ENCODE results near the gene PRDM1. TPM values are rescaled to one million over a fixed set of nuclear protein-coding genes. Genes with fewer than 3 reads are reported as not detected.
A peak's percentile ranks its signal among the peaks of the same experiment; 100 is the strongest.

PRDM1 gene
- total RNA-seq, 1 experiment from 2014 or later: 0.98 TPM

DNA sequence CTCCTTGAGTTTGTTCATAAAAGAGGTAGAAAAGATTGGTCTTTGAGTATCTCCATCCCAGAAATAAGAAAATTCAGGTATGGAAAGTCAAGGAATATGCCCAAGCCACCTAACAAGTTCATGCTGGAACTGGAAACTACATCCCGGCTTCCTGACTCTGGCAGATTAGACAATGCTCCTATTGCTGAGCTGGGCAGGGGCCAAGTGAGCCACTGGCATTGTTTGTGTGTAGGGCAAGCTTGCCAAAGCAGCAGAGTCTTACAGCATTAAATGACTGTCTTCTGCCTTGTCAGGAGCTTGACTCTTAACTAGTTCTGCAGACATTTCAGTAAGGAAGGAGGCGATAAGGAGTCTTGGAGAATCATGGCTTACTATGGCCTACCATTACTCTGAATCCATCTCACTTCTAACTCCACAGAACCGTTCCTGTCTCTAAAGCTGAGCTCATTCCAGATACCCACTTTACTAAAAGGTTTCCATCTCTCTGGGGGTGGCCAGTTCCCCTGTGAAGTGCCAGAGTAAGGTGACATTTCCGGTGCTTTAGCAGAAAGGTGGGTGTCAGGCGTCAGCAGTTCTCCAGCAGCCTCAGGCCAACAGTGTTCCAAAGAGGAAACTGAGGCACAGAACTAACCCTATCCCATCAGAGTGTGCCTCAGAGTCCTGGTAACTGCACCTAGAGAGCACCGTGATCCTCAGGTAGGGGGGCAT lies 30.1 kb downstream of the PRDM1 start:
- DNase-seq (ENCODE audit: low read depth): no peak

DNA sequence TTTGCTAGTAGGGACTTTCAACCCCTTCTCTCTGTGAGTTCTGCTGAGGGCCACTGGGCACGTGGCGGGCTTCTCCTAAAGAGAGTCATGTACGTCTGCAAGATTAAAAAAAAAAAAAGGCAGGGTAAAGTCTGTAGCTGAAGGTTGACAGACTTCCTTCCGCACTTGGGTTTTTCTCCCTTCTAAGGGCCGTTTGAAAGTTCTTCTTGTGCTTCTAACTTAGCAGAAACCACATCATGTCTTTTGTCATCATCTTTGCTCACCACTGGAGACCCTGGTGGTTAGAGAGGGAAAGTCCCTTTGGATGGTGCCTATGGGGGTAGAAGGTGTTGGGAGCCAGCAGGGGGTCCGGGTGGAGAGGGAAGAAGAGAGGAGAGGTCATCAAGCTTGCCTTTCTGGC lies 31.4 kb downstream of the PRDM1 start:
- DNase-seq (ENCODE audit: low read depth): no peak

DNA sequence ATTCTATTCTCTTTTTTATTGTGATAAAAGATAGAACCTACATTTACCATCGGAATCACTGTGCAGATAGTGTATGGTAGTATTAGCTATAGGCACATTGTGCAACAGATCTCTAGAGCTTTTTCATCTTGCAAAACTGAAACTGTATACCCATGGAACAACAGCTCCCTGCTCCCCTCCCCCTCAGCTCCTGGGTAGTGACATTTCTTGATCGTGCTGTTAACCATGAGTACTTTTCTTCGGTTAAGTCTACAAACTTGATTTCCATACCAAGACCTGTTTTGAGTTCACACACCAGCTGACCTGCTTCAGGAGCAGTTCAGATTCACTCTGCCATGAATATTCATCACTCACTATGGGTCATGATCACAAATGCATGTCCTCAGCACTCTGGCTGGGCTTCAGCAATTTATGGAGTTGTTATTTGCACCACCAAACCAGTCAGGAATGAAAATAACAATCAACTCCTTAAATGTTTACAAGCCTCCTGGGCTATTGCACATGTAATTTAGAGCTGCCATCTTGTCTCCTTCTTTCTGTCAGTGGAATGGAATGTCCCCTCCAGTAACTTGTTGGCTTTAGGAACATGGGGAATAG lies 32.8 kb downstream of the PRDM1 start:
- no peak for DNase-seq (ENCODE audit: low read depth)

DNA sequence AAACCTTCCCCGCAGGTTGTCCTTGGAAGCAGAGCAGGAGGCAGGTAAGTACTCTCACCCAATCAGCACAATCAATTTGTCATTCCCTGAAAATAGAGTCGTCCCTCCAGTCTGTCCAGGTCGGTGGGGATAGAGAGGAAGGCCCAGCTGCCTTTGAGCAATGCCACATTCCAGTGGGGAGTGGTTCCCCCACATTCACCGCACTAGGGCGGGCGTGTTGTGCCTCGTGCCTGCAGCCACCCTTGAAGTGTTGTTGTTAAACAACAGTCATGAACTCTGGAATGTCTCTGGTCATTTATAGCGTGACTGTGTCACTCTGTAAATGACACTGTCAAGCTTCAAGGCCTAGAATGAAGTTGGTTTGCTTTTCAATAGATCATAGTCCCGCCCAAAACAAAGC lies 33.4 kb downstream of the PRDM1 start:
- DNase-seq (ENCODE audit: low read depth): no peak

DNA sequence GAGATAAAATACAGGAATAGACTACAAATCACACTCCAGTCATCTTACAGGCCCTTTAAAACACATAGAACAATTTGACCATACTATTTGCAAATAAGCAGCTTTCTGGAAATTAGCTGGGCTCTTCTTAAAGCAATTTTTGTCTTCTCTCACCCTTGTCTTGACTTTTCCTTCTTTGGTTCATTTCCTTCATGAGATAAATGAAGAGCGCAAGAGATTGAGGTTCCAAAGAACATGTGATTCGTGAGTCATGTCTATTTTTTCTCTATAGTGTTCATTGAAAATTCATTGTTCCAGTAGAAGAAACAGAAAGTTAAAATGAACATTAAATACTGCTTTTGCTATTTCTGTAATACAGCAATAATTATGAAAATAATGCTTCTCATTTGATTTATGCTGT lies 33.9 kb downstream of the PRDM1 start:
- no peak for DNase-seq (ENCODE audit: low read depth)

DNA sequence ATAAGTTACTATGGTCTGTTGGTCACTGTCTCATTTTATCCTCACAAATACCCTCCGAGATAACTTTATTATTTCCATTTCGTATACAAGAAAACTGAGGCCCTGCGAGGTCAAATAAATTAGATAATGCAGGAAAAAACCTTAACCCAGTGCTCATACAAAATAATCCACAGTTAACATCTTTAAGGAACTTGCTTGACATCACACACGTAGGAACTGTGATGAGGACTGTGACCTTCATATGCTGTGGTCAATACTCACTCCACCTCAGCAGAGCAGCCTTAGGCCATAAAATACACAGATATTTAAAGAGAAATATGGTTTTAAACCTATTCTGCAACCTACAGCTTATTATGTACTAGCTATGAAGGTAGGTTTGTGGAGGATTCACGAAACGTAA lies 34.3 kb downstream of the PRDM1 start:
- DNase-seq (ENCODE audit: low read depth): no peak

DNA sequence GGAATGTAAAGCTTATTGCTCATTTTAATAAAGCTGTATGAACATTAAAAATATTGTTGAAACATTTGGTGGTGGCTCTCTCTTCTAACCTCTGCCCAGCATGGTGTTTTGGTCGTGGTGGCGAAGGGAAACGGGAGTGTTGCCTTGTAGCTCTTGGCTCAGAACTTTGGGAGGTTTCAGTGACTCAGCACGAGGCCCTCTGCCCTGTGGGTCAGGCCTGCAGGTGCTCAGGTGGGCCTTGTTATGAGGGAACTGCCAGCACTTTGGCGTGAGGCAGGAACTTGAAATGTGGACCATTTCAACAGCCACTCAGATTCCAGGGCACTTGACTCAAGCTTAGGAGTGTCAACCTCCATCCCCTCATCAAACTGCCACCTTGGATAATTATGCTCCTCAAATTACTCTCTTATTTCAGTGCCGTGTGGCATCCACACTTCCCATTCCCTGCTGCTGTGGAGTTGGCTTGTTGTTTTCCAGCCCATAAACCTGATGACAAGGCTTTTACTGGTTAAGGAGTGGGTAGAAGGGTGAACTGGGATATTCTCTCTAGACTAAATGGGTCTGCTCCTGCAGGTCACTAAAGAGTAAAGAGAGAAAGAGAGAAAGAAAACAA lies 36.3 kb downstream of the PRDM1 start:
- no peak for DNase-seq (ENCODE audit: low read depth)

DNA sequence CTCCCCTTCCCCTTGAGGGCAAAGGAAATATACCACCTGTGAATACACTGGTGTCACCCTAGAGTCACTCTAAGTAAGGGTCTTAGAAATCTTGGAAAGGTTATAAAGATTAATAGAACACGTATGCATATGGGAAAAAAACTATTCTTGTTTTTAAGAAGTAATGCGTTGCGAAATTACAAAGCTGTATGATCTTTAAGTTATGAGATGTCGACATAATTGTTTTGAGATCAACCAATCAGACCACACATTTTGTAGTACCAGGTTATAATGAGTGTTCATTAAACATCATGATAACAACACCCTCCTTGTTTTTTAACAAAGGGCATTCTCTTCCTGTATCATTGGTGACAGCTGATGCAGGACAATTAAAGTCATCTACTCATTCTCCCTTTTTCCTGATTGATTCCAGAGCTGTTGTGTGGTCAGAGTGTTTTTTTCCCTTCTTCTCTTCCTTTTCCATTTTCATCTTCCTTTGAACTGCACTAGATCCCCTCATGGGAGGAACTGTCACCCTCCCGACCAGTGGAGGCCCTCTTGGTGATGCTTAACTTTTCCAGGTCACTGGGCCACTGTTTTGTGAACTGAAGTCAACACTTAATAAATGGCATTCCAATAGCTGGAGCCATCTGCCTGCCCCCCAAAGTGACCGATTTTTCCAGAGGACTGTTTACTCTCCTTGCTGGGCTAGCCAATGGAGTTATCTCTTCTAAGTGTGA lies 37.0 kb downstream of the PRDM1 start:
- no peak for DNase-seq (ENCODE audit: low read depth)

DNA sequence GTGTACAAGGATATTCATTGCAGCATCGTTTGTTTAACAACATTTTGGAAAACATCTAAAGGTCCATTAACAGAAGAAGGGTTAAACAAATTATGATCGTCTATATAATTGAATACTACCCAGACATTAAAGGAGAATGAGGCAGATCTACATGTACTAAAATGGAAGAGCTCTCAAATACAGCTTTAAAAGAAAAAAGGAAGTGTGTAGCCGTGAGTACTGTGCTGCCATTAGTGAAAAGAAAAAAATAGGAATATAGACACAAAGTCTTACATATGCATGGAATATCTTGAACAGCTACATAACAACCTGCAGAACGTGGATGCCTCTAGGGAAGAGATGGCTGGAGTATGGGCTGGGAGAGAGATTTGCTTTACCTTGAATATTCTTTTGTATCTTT lies 37.9 kb downstream of the PRDM1 start:
- no peak for DNase-seq (ENCODE audit: low read depth)

DNA sequence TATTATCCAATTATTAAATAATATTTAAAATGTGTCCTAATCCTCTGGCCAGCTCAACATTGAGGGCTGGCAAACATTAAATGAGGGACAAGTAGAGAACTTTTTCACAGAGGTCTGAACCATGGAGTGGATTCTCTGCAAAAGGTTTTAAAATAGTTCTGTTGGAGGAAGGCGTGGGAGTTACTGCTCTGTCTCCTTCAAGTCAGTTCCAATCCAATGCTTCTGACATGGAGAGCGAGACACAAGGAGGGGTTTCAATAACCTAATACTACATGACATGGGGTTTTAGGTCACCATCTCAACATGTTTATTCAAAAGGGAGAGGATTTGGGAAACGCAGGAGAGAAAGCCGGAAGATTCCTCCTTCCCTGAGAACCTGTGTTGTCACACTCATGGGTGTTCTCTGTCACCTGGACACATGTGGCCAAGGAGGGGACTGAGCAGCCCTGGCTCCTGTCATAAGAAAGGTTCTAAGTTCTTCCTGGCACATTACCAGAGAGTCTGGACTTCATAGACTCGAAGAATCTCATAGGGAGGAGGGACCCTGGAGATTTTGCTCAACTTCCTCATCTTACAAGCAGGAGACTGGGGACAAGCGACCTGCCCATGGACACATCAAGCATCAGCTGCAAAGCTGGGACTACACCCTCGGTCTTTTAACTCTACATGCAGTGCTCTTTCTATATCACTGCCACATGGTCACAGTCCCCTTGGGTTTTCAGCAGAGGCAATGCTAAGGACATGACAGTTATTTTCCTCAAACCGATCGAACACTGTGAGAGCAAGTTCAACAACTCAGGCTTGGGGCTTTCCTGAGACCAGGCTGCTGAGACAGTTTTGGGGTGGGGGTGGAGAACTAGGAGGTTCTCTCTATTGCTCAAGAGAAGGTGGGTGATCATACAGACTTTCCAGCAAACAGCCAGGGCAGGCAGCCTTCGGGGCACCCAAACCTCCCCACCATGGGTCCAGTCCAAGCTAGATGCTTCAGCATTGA lies 38.6 kb downstream of the PRDM1 start:
- no peak for DNase-seq (ENCODE audit: low read depth)

DNA sequence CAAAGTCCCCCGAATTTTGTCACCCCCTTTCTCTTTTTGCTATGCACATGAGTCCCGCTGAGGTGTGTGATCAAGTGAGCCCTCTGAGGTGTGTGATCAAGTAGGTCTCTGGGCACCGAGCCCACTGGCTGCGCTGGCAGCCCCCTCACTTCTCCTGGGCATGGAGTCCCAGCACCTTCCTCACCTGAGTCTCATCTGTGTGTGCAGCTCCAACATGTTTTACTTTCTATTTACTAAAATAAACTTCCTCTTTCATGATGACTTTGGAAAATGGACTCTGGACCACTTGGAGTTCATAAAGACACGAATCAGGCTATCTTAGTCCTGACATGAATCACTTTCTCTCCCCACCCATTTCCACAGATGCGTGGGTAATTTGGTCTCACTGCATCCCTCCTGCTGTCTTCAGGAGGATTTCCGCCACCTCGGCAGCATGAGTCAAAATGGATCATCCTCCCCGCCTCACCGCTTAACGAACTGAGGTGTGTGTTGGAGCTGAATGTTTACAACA lies 39.8 kb downstream of the PRDM1 start:
- DNase-seq (ENCODE audit: low read depth): no peak

DNA sequence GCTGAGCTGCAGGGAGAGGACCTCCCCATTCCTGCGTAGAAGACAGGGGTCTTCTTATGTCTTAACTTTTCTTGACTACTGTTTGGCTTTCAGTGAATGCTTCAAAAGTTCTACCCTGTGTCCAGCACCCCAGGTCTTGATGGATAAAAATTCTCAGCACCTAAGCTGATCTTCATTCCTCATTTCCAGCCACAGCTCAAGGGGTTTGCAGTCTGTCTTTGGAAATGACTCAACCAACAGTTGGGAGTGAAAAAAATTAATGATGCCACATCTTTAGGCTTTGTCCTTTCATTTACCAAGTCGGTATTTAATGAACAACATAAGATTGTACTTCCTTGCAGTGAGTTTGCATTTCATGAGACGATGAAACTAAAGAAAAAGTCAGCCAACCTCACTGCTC lies 40.3 kb downstream of the PRDM1 start:
- DNase-seq (ENCODE audit: low read depth): no peak

DNA sequence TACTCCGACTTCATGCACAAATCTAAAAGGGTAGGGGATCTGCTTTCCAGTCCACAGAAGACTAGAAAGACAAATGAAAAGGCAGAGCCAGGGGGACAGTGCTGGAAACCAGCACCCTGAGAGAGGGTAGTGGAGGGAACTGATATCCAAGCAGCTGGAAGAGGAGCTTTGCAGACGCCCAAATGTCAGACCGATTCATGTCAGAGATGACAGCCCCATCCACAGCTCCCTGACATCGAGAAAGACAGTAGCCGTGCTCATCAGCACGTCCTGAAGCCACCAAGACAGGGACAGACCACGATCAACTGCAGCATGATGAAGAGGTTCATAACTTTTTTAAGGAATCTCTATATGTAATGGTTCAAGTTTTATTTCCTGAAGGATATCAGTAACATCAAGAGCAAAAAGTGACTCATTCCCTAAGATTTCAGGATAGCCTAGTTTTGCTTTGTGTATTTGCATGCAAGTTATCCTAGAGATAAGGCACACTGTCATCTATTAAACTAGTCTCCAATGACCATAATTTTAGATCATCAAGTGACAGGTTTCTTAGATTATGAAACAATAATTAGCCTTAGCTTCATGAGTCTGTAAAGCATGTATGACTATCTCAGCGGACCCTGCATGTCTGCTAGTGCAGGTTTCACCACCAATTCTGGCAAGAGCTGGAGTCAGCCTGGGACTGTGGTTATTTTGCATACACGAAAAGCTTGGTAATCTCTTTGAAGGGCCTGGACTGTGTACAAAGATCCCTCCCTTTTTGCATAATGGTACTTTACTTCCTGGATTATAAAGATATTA lies 43.0 kb downstream of the PRDM1 start:
- DNase-seq (ENCODE audit: low read depth): peak; percentile 79

DNA sequence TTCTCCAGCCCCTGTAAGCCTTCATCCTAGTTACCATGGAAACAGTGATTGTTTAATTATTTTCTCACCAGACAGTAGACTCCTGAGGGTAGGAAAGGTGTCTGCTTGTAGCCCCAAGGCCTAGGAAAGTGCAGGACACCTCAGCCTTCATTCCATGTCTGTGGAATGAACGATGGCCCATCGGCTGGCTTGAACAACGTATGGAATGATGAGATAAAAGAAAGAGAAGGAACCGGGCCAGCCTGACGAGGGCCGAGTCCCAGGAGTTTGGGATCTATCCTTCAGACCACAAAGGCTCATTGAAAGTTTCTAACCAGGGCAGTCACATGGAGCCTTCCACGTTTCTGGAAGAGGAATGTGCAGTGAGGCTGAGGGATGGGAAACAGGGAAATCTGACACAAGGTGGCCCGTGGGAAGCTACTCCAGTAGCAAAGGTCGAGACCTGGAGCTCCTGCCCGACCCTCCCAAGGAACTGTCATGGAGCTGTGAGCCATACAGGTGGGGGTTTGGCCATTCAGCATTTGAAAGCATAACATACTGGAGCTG lies 46.1 kb downstream of the PRDM1 start:
- DNase-seq (ENCODE audit: low read depth): no peak

DNA sequence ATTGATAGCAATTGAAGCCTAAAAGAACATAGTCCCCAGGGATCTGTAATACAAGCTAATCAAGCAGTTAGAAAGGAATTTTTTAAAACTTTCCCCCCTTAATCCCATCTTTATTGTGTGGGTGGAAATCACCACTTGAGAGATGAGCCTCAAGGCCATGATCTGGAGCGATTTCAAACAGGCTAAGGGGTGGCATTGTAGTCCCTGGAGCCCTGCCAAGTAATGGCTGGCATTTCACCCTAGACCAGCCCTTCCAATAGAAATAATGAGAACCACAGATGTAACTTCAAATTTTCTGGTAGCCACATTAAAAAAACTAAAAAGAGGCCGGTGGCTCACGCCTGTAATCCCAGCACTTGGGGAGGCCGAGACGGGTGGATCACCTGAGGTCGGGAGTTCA lies 46.9 kb downstream of the PRDM1 start:
- DNase-seq (ENCODE audit: low read depth): no peak

DNA sequence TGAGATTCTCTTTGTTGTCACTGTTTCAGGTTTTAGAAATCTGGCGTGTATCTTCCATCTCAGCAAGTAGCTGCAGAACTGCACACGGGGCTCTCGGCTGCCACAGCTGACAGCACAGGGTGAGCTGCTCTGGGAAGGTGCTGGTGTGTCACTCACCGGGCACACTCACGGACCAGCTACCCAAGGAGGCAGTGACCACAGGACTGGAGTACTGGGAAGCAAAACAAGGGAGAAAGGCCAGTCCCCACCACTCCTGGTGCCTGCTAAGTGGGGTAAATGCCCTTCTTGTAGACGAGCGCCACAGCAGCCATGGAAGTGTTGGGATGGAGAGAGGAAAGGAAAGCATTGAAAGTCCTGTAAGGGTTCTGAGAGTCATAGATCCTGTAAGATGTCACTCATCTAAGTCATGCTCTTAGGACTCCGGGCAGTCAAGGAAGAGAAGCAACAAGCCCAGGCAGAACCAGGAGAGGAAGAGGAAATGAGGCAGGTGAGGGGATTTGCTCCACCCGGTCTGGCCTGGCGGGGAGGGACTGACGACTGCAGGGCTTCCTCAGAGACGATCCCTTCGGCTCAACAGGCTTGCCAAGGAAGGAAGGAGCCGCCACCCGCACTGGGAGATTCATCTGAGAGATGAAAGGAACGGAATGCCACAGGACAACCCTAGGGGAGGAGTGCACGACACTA lies 48.1 kb downstream of the PRDM1 start:
- DNase-seq (ENCODE audit: low read depth): no peak

DNA sequence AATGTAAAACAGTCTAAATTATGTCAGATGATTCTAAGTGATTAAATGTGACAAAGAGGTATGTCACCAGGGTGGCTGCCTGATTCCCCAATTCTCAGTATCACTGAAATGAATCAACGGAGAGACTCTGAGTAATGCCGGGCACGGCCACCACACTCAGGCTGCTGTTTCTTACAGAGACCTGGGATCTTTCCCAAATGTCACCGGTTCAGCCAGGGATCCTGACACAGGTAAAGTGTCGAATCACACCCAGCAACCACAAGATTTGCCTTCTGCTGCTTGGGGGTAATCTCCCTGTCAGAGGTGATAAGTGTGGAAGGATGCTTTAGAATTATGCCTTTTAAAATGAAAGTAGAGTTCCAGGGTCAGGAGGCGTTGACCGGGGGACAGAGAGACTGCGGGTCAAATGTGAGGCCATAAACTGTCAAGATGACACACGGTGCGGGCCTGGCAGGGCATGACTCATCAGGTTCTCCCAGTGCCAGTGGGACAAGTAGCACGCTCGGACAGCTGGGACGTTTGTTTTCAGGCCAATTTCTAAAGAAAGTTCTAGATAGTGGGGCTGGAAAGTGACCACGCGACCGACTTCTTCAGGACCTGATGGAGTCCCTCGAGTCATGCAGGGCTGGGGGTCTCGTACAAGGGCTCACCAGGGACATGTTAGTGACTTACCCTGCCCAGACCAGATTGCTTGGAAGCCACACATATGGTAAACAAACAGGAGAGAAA lies 48.9 kb downstream of the PRDM1 start:
- DNase-seq (ENCODE audit: low read depth): peak; percentile 87

DNA sequence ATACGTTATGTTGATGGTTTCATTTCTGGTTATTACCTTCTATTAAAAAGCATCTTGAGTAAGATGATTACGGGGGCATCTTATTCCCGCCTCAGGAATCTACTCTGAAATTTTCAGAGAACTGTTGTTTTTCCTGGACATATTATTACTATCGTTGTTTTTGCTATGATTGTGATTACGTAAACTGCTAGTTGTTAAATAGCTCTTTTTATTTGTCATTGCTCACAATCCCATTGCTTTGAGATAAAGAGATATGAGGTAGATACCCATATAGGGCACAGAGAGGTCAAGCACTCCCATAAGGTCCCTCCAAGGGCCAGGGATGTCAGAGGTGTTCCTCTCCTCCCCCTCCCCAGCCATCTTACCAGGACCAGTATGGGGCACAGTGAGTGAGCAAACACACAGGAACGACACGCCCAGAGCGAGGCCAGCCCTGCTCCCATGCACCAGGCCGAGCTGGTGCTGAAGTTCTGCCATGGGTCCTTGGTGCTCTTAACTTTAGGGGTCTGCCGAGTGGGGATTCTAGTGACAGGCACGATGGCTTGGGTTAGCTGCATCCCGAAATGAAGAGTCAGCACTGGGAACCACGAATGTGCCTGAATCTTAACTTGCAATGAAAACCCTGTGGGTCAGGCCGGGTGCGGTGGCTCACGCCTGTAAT lies 49.9 kb downstream of the PRDM1 start:
- DNase-seq (ENCODE audit: low read depth): no peak

Measured in LHCN-M2 (cell line).